Heart right ventricle (tissue), 16 donors: ENCODE results near the gene CD59. TPM values are rescaled to one million over a fixed set of nuclear protein-coding genes. Genes with fewer than 3 reads are reported as not detected.

Experiments
- ATAC-seq, 8 donors: fragments of 200-7000 bp; cut with Tn5 transposase; one replicate each; pipeline ENCODE4 v1.9.1; 2020; ENCODE audit warnings: mild to moderate bottlenecking in 8 of 8, moderate library complexity in 8 of 8, moderate number of reproducible peaks in 1 of 8
- DNase-seq, 2 donors: peaks; one replicate each; pipeline ENCODE4 v3.0.0-alpha.2; 2020
- H3K27ac ChIP-seq, 10 donors: fragments of 200-600 bp; sonication (generic) in 2 of 10; one replicate each; pipeline versions ENCODE4 v1.5.0 to v1.8.0; 2020 to 2022; ENCODE audit warnings: mild to moderate bottlenecking in 3 of 10
- H3K27me3 ChIP-seq, 7 donors: fragments of 200-600 bp; one replicate each; pipeline ENCODE4 v1.8.0; 2021 to 2022; ENCODE audit warnings: mild to moderate bottlenecking in 2 of 7
- H3K36me3 ChIP-seq, 9 donors: fragments of 200-600 bp; sonication (generic) in 1 of 9; one replicate each; pipeline versions ENCODE4 v1.5.0 to v1.8.0; 2020 to 2022; ENCODE audit warnings: mild to moderate bottlenecking in 2 of 9
- H3K4me1 ChIP-seq, 9 donors: fragments of 200-600 bp; sonication (generic) in 1 of 9; one replicate each; pipeline versions ENCODE4 v1.5.0 to v1.8.0; 2020 to 2022; ENCODE audit warnings: mild to moderate bottlenecking in 4 of 9
- H3K4me3 ChIP-seq, 10 donors: fragments of 200-600 bp; sonication (generic) in 2 of 10; one replicate each; pipeline versions ENCODE4 v1.5.0 to v1.8.0; 2020 to 2022; ENCODE audit warnings: mild to moderate bottlenecking in 7 of 10, moderate library complexity in 2 of 10
- H3K9me3 ChIP-seq, 11 donors: fragments of 200-600 bp in 10 of 11; sonication (generic) in 2 of 11; one replicate each; pipeline versions ENCODE4 v1.5.0 to v1.8.0; 2013 to 2022; ENCODE audit warnings: mild to moderate bottlenecking in 2 of 11, control low read depth in 1 of 11, moderate library complexity in 1 of 11
- WGBS, 2 donors: extraction: QIAGEN DNeasy Blood & Tissue Kit; methylation state at CpG; one replicate each; pipeline ENCODE4 v1.1.7; 2013; ENCODE audit warnings: inconsistent platforms in 1 of 2; 5-methylcytosine and 5-hydroxymethylcytosine counted together
- intact Hi-C, 10 donors: fragments of 100-400 bp; cut with DNase I; formaldehyde crosslinking; loops; one replicate each; pipeline versions ENCODE4 v1.11.1 to v1.14.2; 2022
- polyA plus RNA-seq, 2 donors: library from polyadenylated mRNA; stranded (reverse); fragments of 200-250 nt; gene quantifications; one replicate each; pipeline ENCODE4 v1.2.3, GENCODE V29; 2013
- total RNA-seq, 10 donors: library from RNA; stranded (reverse); fragmentation: NEBNext Ultra II Directional in 3 of 10; extraction: Animal tissue kit (Norgen Biotek cat#: 25700) in 3 of 10; gene quantifications; one replicate each; pipeline versions ENCODE4 v1.2.1 to v1.2.4, GENCODE V29; 2021 to 2023
- TF ChIP-seq, protein P1 (sequence below), 9 donors: fragments of 200-600 bp; sonication (generic) in 2 of 9; IDR thresholded peaks; one replicate each; pipeline versions ENCODE4 v1.5.0 to v1.8.0; 2021 to 2022; ENCODE audit warnings: antibody characterized with exemption in 9 of 9, mild to moderate bottlenecking in 5 of 9, moderate library complexity in 1 of 9
- donor health status: Arrhythmogenic right ventricular cardiomyopathy.
- donor health status: ischemic (EF 13 %, LVEDD 7.1; RV severe dilation, severe dysfunction).
- donor health status: healthy with polysubstance abuse.
- donor health status: DM: no; HTN: yes; CAD: no.
- donor health status: DM: no; HTN: no; CAD: no.
- donor health status: ischemic (EF 25% LVEDD 6.9; RV normal size, moderate dysfunction).
- donor health status: ischemic (EF 25% LVEDD 5.7; RV mildly dilated, moderate dysfunction).
- donor health status: healthy.
- donor health status: DM: yes; HTN: yes; CAD: no.
- donor health status: Ischemic cardiomyopathy.
- donor health status: ischemic (EF 35%, LVEDD 5.7; RV mildly dilated, moderate dysfunction).
- donor health status: nonischemic (EF 11% LVEDD 7.7; RV severe dilation, severe dysfunction).
- donor health status: DM: yes; HTN: yes; CAD: no.
- donor health status: PGD.
- donor health status: ischemic (EF 29% LVEDD 5.4; RV normal size, mild dysfunction).
- donor health status: nonischemic (EF 23%, LVEDD 6.1; RV moderate dilation, normal function).

Gene CD59
- total and polyA plus RNA-seq, 12 donors: 120 to 1,261 (median 753) TPM

DNA sequence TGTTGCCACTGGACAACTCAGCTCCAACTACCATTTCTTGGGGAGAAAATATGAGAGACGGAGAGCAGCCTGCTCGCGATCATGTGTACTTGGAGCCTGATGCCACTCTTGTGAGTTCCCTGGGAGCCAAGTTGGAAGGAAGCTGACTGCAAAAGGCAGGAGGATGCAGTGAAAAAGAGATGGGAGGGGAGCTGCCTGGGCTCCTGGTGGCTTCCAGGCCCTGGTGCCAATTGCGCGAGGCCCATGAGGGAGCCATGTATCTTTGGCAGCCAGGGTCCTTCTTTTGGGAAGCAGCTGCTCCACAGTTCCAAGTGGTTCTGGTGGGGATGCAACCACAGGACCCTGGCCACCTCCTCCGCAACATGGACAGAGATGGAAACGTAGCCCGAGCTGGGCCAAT is 46.7 kb downstream of the CD59 start:
- H3K27me3 ChIP-seq: no peaks in the 10 kb centered on the region
- no peak for DNase-seq
- ATAC-seq: no peak
- no peak overlapping the region for H3K4me3 ChIP-seq
- 82 to 94% methylated on average over 8 of the region's 8 CpGs for WGBS, 2 donors
- H3K9me3 ChIP-seq: peaks cover 0 to 6% (median 0%) of the 10 kb centered on the region in 11 donors
- intact Hi-C loops: loop anchor here (2.0 to 10.0 kb wide), 11 partner anchors 138 to 735 kb away; partner anchors contain the start of gene CSTF3 (in 1 of the 10)
- peaks cover 18 to 68% (median 53%) of the 10 kb centered on the region in 9 donors for H3K4me1 ChIP-seq
- TF ChIP-seq, protein P1, sequence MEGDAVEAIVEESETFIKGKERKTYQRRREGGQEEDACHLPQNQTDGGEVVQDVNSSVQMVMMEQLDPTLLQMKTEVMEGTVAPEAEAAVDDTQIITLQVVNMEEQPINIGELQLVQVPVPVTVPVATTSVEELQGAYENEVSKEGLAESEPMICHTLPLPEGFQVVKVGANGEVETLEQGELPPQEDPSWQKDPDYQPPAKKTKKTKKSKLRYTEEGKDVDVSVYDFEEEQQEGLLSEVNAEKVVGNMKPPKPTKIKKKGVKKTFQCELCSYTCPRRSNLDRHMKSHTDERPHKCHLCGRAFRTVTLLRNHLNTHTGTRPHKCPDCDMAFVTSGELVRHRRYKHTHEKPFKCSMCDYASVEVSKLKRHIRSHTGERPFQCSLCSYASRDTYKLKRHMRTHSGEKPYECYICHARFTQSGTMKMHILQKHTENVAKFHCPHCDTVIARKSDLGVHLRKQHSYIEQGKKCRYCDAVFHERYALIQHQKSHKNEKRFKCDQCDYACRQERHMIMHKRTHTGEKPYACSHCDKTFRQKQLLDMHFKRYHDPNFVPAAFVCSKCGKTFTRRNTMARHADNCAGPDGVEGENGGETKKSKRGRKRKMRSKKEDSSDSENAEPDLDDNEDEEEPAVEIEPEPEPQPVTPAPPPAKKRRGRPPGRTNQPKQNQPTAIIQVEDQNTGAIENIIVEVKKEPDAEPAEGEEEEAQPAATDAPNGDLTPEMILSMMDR (IDR thresholded peaks at IDR 0.05): no peak
- no peaks in the 10 kb centered on the region for H3K36me3 ChIP-seq
- H3K27ac ChIP-seq: peak overlapping the region; percentile 78 to 94 (median 86)

DNA sequence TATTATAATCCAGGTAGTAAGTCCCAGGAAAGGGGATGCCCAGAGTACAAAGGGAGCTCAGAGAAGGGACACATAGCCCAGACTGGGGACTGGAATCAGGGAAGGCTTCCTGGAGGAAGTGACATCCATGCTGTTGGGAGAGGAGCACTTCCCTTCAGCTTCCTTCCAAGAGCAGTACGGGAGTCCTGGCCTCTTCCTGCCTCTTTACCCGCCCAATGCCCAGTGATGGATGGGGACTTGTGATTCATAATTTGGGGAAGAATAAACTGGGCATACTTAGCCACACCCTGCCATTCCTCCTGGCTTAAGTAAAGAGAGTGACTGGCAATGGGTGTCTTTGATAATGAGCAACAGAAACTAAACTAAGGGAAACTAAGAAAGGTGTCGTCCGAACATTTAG is 47.1 kb downstream of the CD59 start:
- TF ChIP-seq, protein P1 (IDR thresholded peaks at IDR 0.05): no peak
- no peak overlapping the region for H3K4me3 ChIP-seq
- peak overlapping the region; percentile 78 to 94 (median 86) for H3K27ac ChIP-seq
- WGBS, 2 donors: 83 to 86% methylated on average over 4 of the region's 4 CpGs
- peaks cover 18 to 64% (median 49%) of the 10 kb centered on the region in 9 donors for H3K4me1 ChIP-seq
- intact Hi-C loops: loop anchor here (2.0 to 10.0 kb wide), 11 partner anchors 138 to 734 kb away; partner anchors contain the start of gene CSTF3 (in 1 of the 10)
- peaks cover 0 to 6% (median 0%) of the 10 kb centered on the region in 11 donors for H3K9me3 ChIP-seq
- ATAC-seq (no peak), DNase-seq (no peak)
- H3K27me3 ChIP-seq: no peaks in the 10 kb centered on the region
- no peaks in the 10 kb centered on the region for H3K36me3 ChIP-seq

DNA sequence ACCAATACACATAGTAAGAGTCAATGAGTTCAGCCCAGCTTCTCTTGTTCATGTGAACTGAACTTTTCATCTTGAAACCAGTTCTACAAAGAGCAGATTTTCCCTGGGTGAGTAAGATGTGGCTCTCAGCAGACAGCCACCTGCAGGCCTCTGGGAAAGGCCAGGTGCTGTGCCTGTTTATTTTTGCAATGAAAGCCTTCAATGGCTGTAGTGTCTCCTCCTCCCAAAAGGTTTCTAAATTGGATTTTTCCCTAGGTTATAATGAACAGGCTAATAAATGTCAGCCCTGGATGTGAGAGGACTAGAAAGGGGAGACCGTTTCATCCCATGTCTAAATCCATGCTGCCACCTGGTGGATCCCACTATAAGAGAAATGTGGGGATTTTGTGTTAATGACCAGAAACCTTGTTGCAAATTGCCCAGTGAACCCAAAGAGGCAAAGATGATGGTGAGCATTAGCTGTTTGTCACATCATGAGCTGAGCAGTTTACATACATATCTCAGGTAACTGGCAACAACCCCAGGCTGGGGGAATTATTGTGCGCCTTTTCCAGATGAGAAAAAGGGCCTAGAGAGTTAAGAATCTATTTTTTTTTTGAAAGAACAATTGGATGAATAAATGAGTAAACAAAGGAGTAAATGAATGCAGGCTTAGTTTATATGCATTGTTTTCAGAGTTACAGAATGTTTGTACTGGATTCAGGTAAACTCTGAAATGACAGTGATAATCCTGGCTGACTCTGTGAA is 48.3 kb downstream of the CD59 start:
- 57 to 58% methylated on average over 2 of the region's 2 CpGs for WGBS, 2 donors
- H3K36me3 ChIP-seq: no peaks in the 10 kb centered on the region
- DNase-seq (peak in 1 of 2 donors; percentile 70), ATAC-seq (no peak)
- TF ChIP-seq, protein P1 (IDR thresholded peaks at IDR 0.05): peak; percentile 66 to 85 (median 76)
- peaks cover 16 to 52% (median 38%) of the 10 kb centered on the region in 9 donors for H3K4me1 ChIP-seq
- H3K9me3 ChIP-seq: peaks cover 0 to 6% (median 0%) of the 10 kb centered on the region in 11 donors
- H3K27ac ChIP-seq: peak overlapping the region in 2 of 10 donors; percentile 84 to 94
- H3K4me3 ChIP-seq: no peak overlapping the region
- no peaks in the 10 kb centered on the region for H3K27me3 ChIP-seq
- intact Hi-C loops: loop anchor here (1.0 to 10.0 kb wide), 12 partner anchors 139 to 733 kb away; partner anchors contain the start of gene CSTF3 (in 1 of the 10)

DNA sequence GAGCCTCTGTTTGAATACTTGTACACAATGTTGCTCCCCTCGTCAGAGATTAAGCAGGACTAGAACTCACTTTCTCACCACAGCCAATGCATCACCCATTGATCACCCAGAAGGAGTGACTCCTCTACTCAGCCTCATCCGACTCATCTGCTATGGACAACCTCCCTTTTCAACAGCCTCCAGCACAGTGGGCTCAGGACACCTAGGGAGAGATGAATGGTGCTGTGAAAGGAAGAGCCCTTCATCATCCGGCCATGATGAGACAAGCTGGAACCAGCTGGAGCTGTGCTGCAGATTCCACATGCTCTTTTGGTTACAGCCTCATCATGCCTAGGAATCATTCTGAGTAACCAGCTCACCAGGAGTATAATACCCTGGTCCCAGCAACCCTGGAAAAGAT is 51.1 kb downstream of the CD59 start:
- Histone ChIP-seq H3K4me3 (no peak overlapping the region), H3K27ac (no peak overlapping the region), H3K4me1 (peaks cover 2 to 24% (median 15%) of the 10 kb centered on the region in 9 donors), H3K27me3 (peaks cover 0 to 6% (median 0%) of the 10 kb centered on the region in 7 donors), H3K36me3 (no peaks in the 10 kb centered on the region), H3K9me3 (peaks cover 0 to 11% (median 0%) of the 10 kb centered on the region in 11 donors)
- whole genome bisulfite sequencing, 2 donors: 68 to 73% methylated on average over 3 of the region's 3 CpGs
- TF ChIP-seq, protein P1 (IDR thresholded peaks at IDR 0.05): no peak
- intact Hi-C loops: loop anchor here in 9 of 10 donors (2.0 to 10.0 kb wide), 9 partner anchors 140 to 730 kb away; partner anchors contain the start of gene CSTF3 (in 1 of the 9)
- DNase-seq: no peak
- no peak for ATAC-seq
